Fibroblast of peridontal ligament (primary cell): ENCODE results near the gene FGR.
"Not testable (repeated sequence)": the region's sequence is repeated elsewhere in the genome, so short reads cannot be mapped to it uniquely, and the experiment has no call there.

Source experiments
- DNase-seq: peaks from one replicate; pipeline ENCODE4 v3.0.0-alpha.2; 2010; ENCODE audit errors: extremely low read depth

Gene FGR

DNA sequence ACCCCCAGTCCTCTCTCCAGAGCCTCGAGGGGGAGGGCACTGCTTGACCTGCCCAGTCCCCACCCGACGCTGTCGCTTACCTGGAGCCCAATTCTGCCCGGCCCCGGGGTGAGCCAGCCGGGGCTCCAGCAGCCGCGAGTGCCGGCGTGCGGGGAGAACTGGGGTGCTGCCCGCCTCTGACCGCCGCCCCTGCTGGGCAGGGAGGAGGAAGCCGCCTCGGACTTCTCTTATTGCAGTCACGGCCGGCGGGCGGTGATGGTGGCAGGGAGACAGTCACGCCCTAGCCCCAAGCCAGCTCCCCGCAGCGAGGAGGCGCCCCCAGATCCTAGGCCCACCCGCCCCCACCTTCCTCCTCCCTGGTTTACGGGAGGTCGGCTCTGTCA is at the start of gene FGR:
FGR (minus strand) TSS at position 201 of the 383 bp plus-strand sequence. CDS start 11,269 bp downstream, outside the sequence.
- DNase-seq, result no peak

DNA sequence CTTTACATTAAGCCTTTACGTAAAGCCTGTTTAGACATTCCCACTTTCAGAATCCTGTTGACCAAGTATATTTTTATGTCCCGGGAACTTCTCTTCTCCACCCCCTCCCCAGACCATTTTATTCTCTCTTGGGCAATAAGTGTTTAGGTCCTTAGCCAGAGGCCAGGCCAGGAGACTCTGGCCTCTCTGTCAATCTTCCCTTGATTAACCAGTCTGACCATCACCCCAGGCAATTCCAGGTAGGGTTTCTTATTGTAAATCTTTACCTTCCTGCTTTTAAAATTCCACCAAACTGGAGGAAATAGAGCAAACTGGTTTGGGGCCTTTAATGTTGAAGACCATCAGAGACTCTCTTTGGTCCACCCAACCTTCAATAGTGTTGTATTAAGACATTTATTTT is 49.2 kb upstream of the FGR start:
- DNase-seq, result no peak

DNA sequence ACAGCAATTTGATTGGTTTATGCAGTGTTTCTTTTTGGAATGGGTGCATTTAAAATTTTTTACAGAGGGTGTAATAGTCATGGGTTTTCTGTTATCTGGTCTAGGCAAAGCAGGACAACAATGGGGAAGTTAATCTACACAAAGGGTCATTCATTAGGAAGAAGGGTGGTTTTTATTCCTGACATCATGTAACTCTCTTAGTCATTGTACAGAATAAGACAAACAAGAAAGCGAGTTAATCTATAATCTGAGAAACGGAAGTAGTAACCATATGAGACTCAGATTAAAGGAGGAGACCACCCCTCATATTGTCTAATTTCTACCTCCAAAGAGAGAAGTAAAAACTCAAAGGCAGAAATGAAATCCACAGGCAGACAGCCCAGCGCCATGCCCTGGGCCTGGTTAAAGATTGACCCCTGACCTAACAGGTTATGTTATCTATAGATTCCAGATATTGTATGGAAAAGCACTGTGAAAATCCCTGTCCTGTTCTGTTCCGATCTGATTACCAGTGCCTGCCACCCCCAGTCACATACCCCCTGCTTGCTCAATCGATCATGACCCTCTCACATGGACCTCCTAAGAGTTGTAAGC is 47.5 kb upstream of the FGR start:
- DNase-seq, result no peak

DNA sequence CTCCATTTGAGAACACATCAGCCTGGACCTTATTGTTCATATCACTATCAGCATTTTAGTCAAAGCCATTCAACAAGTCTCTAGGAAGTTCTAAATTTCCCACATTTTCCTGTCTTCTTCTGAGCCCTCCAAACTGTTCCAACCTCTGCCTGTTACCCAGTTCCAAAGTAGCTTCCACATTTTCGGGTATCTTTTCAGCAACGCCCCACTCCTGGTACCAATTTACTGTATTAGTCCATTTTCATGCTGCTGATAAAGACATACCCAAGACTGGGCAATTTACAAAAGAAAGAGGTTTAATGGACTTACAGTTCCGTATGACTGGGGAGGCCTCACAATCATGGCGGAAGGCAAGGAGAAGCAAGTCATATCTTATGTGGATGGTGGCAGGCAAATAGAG is 46.6 kb upstream of the FGR start:
- not testable (repeated sequence) for DNase-seq

DNA sequence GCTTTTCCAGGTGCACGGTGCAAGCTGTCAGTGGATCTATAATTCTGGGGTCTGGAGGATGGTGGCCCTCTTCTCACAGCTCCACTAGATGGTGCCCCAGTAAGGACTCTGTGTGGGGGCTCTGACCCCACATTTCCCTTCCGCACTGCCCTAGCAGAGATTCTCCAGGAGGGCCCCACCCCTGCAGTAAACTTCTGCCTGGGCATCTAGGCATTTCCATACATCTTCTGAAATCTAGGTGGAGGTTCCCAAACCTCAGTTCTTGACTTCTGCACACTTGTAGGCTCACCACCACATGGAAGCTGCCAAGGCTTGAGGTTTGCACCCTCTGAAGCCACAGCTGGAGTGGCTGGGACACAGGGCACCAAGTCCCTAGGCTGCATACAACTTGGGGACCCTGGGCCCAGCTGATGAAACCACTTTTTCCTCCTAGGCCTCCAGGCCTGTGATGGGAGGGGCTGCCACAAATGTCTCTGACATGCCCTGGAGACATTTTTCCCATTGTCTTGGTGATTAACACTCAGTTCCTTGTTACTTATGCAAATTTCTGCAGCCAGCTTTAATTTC is 45.3 kb upstream of the FGR start:
- DNase-seq, result not testable (repeated sequence)

DNA sequence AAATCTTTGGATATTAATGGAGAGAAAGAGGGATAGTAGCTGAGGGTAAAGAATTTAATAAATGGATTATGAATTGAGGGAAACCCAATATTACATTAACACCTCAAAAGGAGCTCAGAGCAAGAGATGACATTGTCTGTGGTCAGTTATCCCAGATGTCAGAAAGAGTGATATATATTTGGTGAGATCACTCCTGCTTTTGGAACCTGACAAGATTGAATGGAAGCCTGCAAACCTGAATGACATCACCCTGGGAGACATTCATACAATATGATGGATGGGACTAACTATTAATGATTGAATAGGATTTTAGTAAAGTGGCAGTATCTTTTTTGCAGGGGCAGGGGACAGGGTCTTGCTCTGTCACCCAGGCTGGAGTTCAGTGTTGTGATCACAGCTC is 43.8 kb upstream of the FGR start:
- DNase-seq, result no peak

DNA sequence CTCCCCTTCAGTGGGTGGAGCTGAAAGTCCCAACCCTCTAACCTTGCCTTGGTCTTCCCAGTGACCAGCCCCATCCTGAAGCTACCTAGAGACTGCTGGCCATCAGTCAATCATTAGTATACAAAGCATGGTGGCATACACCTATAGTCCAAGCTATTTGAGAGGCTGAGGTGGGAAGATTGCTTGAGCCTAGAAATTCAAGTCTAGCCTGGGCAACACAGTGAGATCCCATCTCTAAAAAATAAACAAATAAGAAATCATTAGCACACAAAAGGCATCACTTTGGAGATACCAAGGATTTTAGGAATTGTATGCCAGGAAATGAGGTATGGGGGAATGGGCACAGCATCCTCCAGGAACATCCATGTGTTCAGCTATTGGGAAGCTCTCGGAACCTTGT is 41.4 kb upstream of the FGR start:
- DNase-seq, result no peak

DNA sequence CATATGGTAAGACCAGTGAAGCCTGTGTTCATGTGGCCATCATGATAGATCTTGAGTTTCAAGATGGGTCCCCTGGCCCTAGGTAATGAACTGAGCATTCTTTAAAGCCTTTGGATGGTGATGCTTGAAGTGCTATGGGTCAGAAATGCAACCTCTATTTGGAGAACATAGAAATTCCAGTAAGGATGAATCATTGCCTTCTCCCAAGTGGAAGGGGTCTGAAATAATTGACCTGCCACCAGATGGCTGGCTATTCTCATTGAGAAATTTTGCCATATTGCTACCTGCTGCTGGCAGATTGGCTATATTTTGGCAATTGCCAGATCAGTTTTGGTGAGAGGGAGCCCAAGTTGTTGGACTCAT is 37.7 kb upstream of the FGR start:
- peak; percentile 43 for DNase-seq

DNA sequence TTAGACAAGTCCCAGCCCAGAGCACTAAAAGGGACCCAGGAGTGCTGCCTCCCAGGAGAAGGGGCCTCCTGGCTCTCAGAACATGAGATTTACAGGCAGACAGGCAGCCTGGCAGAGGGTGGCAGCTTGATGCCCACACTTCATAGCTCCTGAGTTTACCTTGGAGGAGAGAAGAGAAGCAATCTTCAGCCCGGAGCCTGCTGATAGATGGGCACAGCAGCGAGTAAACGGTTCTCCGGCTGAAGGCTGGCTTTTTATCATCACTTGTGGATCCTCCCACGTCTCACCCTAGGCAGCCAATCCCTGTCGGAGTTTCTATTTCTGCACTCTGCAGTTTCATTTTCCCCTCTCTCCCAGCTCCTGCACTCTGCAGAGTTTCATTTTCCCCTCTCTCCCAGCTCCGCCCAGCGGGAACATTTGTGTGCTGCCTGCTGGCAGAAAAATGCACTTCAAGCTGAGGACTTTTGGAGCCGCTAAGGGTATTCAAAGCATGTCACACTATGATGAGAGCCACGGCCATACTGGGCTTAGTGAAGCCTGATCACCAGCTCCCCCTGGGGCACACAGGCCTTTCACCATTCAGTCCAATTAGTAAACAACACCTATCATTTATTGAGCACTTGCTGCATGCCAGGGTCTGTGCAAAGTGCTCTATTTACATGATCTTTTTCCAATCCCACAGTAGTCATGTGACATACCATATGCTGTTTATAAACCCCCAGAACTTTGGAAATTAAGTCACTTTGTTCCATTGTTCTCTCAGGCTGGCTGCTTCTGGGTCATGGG is 37.2 kb upstream of the FGR start, which contains the start of gene IFI6:
IFI6 (minus strand) TSS at position 229 of the 786 bp plus-strand sequence. CDS start 2,878 bp downstream, outside the sequence.
- peak; percentile 97 for DNase-seq

DNA sequence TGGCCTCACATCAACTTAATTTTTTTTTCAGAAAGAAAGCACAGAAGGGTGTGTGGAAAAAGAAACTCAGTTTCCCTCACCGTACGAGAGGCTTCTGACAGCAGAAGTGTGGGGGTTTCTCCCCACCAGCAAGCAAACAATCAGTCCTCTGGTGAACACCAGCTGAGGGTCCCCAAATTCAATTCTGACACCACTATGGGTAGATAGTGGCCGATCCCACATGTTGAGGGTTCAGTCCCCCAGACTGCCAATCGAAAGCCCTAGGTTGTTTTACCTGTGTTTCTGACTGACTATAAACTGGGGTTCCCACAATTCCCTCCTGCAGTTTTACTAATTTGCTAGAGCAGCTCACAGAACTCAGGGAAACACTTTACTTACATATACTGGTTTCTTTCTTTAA is 34.9 kb upstream of the FGR start:
- DNase-seq, result no peak

DNA sequence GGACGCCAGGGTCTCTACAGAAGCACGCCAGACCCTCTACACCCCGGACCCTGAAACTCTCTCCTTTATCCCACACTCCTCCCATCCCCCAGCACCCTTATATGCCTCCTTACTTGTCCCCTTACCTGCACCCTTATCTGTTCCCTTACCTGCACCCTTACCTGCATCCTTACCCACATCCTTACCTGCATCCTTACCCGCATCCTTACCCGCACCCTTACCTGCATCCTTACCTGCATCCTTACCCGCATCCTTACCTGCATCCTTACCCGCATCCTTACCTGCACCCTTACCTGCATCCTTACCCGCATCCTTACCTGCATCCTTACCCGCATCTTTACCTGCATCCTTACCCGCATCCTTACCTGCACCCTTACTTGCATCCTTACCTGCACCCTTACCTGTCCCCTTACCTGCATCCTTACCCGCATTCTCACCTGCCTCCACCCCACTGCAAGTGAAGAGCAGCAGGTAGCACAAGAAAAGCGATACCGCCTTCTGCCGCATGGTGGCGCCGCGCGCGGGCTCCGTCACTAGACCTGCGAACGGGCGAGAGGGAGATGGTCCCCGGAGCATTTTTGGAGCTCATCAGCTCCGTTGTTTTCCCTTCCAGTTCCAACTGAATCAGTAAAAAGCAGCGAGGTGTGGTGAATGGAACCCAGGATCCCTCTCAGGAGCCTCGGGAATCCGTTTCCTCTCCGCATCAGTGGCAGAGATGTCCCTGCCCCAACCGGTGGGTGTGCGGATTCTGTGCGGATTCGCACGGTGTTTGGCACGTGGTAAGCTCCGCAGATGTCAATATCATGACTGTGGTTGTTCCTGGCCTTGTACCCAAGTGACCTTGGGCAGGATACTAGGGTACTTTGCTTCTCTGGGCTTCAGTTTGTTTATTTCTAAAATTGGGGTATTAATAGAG is 34.1 kb upstream of the FGR start:
- DNase-seq, result peak; percentile 60

DNA sequence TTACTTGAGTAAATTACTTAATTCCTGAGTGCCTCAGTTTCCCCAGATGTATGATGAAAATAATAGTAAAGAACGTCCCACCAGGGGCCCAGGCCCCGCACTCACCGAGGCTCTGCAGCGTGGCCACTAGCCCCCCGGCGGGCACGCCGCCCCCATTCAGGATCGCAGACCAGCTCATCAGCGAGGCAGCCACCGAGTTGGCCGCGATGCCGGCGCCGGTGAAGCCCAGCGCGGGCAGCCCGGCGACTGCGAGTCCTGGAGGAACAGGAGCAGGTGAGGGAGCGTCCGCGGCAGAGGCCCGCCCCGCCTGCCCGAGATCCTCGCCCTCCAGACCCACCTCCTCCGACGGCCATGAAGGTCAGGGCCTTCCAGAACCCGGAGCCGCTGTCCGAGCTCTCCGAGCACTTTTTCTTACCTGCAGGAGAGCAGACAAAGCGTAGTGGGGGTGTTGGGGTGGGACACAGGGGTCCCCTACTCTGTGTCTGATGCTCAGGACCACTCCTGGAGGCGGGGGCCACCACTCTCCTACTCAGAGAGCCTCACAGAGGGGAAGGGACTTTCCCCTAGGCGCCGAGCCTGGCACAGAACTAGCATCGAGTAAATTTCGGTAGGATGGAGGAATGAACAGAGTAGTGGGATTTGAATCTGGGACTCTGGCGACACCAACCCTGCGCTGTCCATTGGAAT is 33.3 kb upstream of the FGR start:
- DNase-seq, result no peak

DNA sequence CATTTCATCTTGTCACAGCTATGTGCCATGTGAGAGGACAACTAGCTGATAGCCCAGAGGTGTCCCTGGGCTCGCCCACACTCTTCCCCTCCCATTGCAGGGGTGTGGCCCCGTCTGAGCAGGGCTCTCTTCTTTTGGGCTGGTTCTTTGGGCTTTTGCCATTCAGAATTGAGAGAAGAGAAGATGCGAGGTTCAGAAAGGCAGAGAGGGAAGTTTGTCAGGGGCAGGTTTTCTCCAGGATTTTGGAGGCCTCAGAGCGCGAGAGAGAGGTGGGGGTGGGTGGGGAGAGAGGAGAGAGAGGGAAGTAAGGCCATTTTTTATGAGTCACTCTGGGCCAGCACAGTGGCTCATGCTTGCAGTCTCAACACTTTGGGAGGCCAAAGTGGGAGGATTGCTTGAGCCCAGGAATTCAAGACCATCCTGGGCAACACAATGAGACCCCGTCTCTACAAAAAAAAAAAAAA is 31.8 kb upstream of the FGR start:
- no peak for DNase-seq

DNA sequence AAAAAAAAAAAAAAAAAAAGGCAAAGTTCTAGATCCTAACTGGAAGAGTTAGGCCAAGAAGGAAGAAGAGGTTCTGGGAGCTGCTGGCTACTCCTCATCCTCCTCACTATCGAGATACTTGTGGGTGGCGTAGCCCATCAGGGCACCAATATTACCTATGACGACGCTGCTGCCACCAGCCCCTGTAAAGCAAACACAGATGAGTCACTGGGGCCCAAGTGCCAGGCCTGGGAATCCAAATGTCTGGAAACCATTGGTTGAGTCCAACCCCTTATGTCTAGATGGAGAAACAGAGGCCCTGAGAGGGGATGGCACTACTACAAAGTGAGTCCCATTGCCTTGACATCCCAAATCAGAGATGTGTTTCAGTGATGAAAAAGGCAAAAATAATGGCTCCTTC is 31.3 kb upstream of the FGR start:
- no peak for DNase-seq

DNA sequence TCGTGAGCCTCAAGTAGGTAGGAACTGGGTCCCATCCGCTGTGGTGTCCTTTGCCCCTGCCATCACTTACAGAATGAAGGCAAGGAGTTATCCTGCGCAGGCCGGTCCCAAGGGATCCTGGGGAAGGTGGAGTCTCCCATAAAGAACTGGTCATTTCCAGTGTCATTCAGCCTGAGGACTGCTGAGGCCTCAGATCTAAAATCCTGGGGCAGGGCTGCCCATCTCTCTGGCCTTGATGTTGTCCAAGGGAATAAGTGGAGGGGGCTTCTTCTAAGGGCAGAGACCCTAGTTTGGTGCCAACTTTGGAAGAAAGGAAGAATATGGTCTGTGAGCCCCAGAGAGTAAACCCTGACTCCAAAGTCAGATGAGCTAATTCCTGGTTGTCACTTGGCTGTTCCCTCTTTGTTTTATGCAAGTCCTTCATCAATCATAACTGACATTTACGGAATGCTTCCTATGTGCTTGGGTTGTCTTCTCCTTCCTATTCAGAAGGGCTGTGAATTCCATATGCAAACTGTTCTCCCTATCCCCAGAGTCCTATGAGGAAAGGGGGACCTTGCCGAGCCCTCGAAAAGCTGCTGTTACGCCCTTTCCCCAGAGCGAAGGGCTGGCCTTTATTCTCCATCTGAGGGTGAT is 30.1 kb upstream of the FGR start:
- no peak for DNase-seq

DNA sequence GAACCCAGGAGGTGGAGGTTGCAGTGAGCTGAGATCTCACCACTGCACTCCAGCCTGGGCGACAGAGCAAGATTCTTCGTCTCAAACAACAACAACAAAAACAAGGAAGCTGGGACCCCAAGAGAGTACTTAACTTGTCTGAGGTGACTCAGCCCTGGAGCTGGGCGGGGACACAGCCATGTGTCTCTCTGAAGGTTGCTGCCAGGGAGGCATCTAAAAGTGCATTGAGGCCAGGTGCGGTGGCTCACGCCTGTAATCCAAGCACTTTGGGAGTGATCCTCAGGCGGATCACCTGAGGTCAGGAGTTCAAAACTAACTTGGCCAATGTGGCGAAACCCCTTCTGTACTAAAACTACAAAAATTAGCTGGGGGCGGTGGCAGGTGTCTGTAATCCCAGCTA is 29.3 kb upstream of the FGR start:
- no peak for DNase-seq

DNA sequence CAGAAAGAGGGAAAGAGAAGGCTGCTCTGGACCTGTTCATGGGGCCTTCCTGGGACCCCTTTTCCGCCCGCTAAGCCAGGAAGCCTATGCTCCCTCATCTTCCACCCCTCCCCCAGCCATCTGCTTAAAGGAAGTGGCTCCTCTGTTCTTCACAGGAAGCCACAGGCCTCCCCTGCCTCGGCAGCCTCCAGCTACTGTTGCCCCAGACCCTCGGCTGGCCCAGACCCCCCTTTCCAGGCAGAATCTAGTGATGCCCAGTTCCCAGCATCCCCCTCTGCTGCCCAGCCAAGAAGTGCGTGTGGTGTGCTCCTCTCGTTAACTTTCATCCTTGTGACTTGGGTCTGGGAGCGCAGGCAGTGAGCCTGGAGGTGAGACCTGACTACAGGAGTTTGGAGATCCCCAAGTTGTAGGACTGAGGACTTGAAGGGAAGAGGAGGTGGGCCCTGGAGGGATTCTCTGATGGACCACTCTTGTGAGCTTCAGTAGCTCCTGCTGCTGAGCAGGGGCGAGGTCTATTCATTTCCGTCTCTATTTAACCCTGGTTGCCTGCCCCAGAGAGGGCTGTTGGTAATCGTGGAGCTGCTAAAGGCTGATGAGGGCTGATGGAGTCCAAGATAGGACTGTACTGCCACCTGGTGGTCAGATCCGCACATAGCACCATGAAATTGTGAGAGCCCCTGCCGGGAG is 27.9 kb upstream of the FGR start:
- peak; percentile 87 for DNase-seq

DNA sequence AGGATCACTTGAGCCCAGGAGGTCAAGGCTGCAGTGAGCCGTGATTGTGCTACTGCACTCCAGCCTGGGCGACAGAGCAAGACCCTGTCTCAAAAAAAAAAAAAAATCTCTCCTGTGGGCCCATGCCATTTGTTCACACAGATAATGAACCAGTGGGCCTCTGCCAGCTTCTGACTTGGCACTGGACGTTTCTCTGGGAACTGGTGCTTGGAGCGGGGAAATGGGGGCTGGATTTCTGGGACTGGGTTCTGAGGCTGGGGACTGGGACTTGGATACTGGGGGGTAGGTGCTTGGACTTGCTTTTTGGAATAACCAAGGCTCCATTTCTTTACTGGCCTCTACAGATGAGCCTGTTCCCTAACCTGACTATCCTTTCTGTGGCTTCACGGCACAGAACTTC is 27.3 kb upstream of the FGR start:
- no peak for DNase-seq

DNA sequence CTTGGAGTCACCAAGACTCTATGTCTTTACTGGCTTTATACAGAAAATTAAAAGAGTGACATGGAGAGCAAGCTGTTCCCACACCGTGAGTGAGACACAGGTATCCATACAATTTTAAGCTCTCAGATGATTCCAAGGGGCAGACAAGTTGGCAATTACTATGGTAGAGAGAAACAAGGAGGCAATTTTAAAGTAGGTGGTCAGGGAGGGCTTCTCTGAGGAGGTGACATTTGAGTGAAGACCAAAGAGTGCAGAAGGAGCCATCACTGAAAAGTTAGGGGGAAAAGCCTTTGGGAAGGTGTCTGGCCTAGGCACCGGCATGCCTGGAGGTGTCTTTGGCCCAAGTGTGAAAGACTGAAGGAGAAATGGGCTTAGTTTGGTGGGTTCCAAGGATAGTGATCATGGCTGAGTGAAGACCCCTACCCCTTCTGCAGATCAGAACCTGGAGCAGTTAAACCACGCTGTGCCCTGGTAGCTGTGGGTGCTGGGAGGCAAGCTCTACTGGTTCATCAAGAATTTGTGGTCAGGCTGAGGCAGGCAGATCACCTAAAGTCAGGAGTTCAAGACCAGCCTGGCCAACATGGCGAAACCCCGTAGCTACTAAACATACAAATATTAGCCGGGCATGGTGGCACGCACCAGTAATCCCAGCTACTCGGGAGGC is 26.6 kb upstream of the FGR start:
- no peak for DNase-seq

DNA sequence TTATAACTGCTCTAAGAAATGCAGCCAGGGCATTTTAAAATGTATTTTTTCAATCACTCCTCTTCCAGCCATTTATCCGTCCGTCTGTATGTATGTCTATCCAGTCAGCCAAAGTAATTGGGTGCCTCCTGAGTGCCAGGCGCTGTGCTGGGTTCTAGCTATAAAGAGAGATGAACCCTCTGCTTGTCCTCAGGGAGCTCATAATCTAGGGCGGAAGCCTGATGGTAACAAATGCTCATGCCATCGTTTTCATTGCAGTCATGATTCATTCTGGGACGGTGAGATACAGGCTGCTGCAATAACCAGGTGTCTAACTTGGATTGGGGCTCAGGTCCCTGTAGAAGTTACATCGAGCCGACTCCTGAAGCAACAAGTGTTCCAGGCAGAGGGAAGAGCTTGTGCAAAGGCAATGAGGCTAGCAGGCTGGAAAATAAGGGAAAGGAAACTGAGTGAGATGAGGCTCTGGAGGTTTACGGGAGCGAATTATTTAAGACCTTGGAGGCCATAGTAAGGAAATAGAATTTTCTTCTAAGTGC is 25.4 kb upstream of the FGR start:
- no peak for DNase-seq
